ENCODE results near the gene SRGAP1. TPM values are rescaled to one million over a fixed set of nuclear protein-coding genes. Genes with fewer than 3 reads are reported as not detected.
"Not testable (repeated sequence)": the region's sequence is repeated elsewhere in the genome, so short reads cannot be mapped to it uniquely, and the experiment has no call there.

Gene SRGAP1
- total and polyA plus RNA-seq, 9 donors = 2.8 to 17.9 (median 8.6) TPM

- intact Hi-C loops (cut with DNase I) = no loop called here
- DNase-seq = no peak
These were observed 32.5 kb downstream of the SRGAP1 start for GRCh38 chr12:63876980-63877379.

GRCh38 chr12:63877693-63878092 is 33.2 kb downstream of the SRGAP1 start:
- Histone ChIP-seq H3K9me3 (no peaks in the 10 kb centered on the region), H3K27ac (no peak overlapping the region), H3K4me1 (ENCODE audit: insufficient read depth) (no peaks in the 10 kb centered on the region), H3K4me3 (no peak overlapping the region), H3K36me3 (no peaks in the 10 kb centered on the region), H3K27me3 (no peaks in the 10 kb centered on the region)
- WGBS, 3 donors = 95 to 100% (median 97%) methylated on average over 1 of the region's 1 CpG
- intact Hi-C loops (cut with DNase I) = no loop called here
- no peak for DNase-seq
- TF ChIP-seq EP300 (IDR thresholded peaks at IDR 0.05) (no peak), POLR2A (IDR thresholded peaks at IDR 0.05) (no peak), CTCF (IDR thresholded peaks at IDR 0.05) (no peak)

More at GRCh38 chr12:63876980-63877379, 32.5 kb downstream of the SRGAP1 start:
- 78 to 82% (median 80%) methylated on average over 4 of the region's 4 CpGs for WGBS, 3 donors
- Histone ChIP-seq H3K36me3 (no peaks in the 10 kb centered on the region), H3K27ac (no peak overlapping the region), H3K9me3 (no peaks in the 10 kb centered on the region), H3K4me3 (no peak overlapping the region), H3K4me1 (ENCODE audit: insufficient read depth) (no peaks in the 10 kb centered on the region), H3K27me3 (no peaks in the 10 kb centered on the region)
- TF ChIP-seq EP300 (IDR thresholded peaks at IDR 0.05) (no peak), CTCF (IDR thresholded peaks at IDR 0.05) (no peak), POLR2A (IDR thresholded peaks at IDR 0.05) (no peak)

GRCh38 chr12:63880235-63880634 is 35.7 kb downstream of the SRGAP1 start:
- H3K4me1 ChIP-seq (ENCODE audit: insufficient read depth); H3K36me3 ChIP-seq; H3K27me3 ChIP-seq; H3K4me3 ChIP-seq; H3K9me3 ChIP-seq; intact Hi-C loops (cut with DNase I); H3K27ac ChIP-seq; DNase-seq: not testable (repeated sequence)
- 93 to 96% (median 95%) methylated on average over 9 of the region's 9 CpGs for WGBS, 3 donors

- H3K36me3 ChIP-seq = no peaks in the 10 kb centered on the region
- no peaks in the 10 kb centered on the region for H3K27me3 ChIP-seq
- H3K9me3 ChIP-seq = no peaks in the 10 kb centered on the region
- no peak for TF ChIP-seq EP300 (IDR thresholded peaks at IDR 0.05)
- no peak for TF ChIP-seq POLR2A (IDR thresholded peaks at IDR 0.05)
- TF ChIP-seq CTCF (IDR thresholded peaks at IDR 0.05) = no peak
- DNase-seq = no peak
- 83 to 90% (median 89%) methylated on average over 6 of the region's 6 CpGs for WGBS, 3 donors
- no peak overlapping the region for H3K4me3 ChIP-seq
- no peak overlapping the region for H3K27ac ChIP-seq
- no peaks in the 10 kb centered on the region for H3K4me1 ChIP-seq (ENCODE audit: insufficient read depth)
- intact Hi-C loops (cut with DNase I) = no loop called here
These were observed 36.3 kb downstream of the SRGAP1 start for GRCh38 chr12:63880742-63881263.

GRCh38 chr12:63882844-63883243 is 38.3 kb downstream of the SRGAP1 start:
- 74 to 84% (median 79%) methylated on average over 2 of the region's 2 CpGs for WGBS, 3 donors
- intact Hi-C loops (cut with DNase I) = no loop called here
- Histone ChIP-seq H3K9me3 (no peaks in the 10 kb centered on the region), H3K27me3 (no peaks in the 10 kb centered on the region), H3K27ac (no peak overlapping the region), H3K4me3 (no peak overlapping the region), H3K36me3 (no peaks in the 10 kb centered on the region), H3K4me1 (ENCODE audit: insufficient read depth) (no peaks in the 10 kb centered on the region)
- no peak for TF ChIP-seq CTCF (IDR thresholded peaks at IDR 0.05)
- no peak for TF ChIP-seq POLR2A (IDR thresholded peaks at IDR 0.05)
- TF ChIP-seq EP300 (IDR thresholded peaks at IDR 0.05) = no peak
- no peak for DNase-seq
